Neural progenitor cell (in vitro differentiated cells): ENCODE data around the gene ZNF581. TPM values are rescaled to one million over a fixed set of nuclear protein-coding genes. Genes with fewer than 3 reads are reported as not detected.
A peak's percentile ranks its signal among the peaks of the same experiment; 100 is the strongest.

ENCODE experiments used
- DNase-seq: peaks from one replicate; pipeline ENCODE4 v3.0.0-alpha.2; 2016; ENCODE audit warnings: low spot score
- H2AFZ ChIP-seq: fragments of 200-600 bp; sonication (generic); replicated peaks from 2 replicates; pipeline ENCODE4 v1.6.1; 2016; ENCODE audit warnings: antibody characterized with exemption
- H3F3A ChIP-seq: fragments of 200-600 bp; sonication (generic); 2 replicates; pipeline ENCODE4 v1.6.1; 2016; ENCODE audit warnings: antibody characterized with exemption, low read depth
- H3K27ac ChIP-seq: fragments of 200-600 bp; sonication (generic); 2 replicates; pipeline ENCODE4 v1.5.1; 2016; ENCODE audit warnings: mild to moderate bottlenecking
- H3K27me3 ChIP-seq: fragments of 200-600 bp; sonication (generic); 2 replicates; pipeline ENCODE4 v1.6.1; 2016; ENCODE audit warnings: mild to moderate bottlenecking, moderate library complexity
- H3K36me3 ChIP-seq: fragments of 200-600 bp; sonication (generic); 2 replicates; pipeline ENCODE4 v1.5.1; 2016
- H3K4me1 ChIP-seq: fragments of 200-600 bp; sonication (generic); 2 replicates; pipeline ENCODE4 v1.6.1; 2016; ENCODE audit warnings: mixed run types
- H3K4me2 ChIP-seq: fragments of 200-600 bp; sonication (generic); 2 replicates; pipeline ENCODE4 v1.6.1; 2016
- H3K4me3 ChIP-seq: fragments of 200-600 bp; sonication (generic); 2 replicates; pipeline ENCODE4 v1.5.1; 2016
- H3K79me2 ChIP-seq: fragments of 200-600 bp; sonication (generic); 2 replicates; pipeline ENCODE4 v1.6.1; 2016; ENCODE audit warnings: low read depth
- H3K9ac ChIP-seq: fragments of 200-600 bp; sonication (generic); 2 replicates; pipeline ENCODE4 v1.6.1; 2016
- H3K9me3 ChIP-seq: fragments of 200-600 bp; sonication (generic); 2 replicates; pipeline ENCODE4 v1.5.1; 2016; ENCODE audit warnings: low read depth
- H4K20me1 ChIP-seq: fragments of 200-600 bp; sonication (generic); 2 replicates; pipeline ENCODE4 v1.6.1; 2016; ENCODE audit warnings: low read depth
- H3K27ac Mint-ChIP-seq: 3 replicates; pipeline ENCODE4 v1.8.0; 2021; ENCODE audit warnings: mixed read lengths
- H3K27me3 Mint-ChIP-seq: 2 replicates; pipeline ENCODE4 v1.8.0; 2022; ENCODE audit warnings: low read depth, mild to moderate bottlenecking, inconsistent platforms, moderate library complexity, mixed read lengths; ENCODE audit not compliant: insufficient read depth
- H3K36me3 Mint-ChIP-seq: 3 replicates; pipeline ENCODE4 v1.8.0; 2021; ENCODE audit warnings: mixed read lengths
- H3K4me1 Mint-ChIP-seq: 3 replicates; pipeline ENCODE4 v1.8.0; 2021; ENCODE audit warnings: mixed read lengths
- H3K4me3 Mint-ChIP-seq: 3 replicates; pipeline ENCODE4 v1.8.0; 2021; ENCODE audit warnings: mild to moderate bottlenecking, moderate library complexity, mixed read lengths
- H3K9me3 Mint-ChIP-seq: 3 replicates; pipeline ENCODE4 v1.8.0; 2020; ENCODE audit warnings: mixed read lengths
- CTCF ChIP-seq: fragments of 200-600 bp; sonication (generic); IDR thresholded peaks from 2 replicates; pipeline ENCODE4 v1.5.1; 2017; ENCODE audit warnings: antibody characterized with exemption, mild to moderate bottlenecking
- EZH2 ChIP-seq: fragments of 200-600 bp; sonication (generic); IDR thresholded peaks from 2 replicates; pipeline ENCODE4 v1.6.1; 2017; ENCODE audit warnings: antibody characterized with exemption, mild to moderate bottlenecking, moderate library complexity
- EZH2phosphoT487 ChIP-seq: fragments of 200-600 bp; sonication (generic); IDR thresholded peaks from 2 replicates; pipeline ENCODE4 v1.6.1; 2017; ENCODE audit warnings: antibody characterized with exemption
- total RNA-seq: library from RNA; depleted of rRNA; stranded (reverse); fragments of >200 nt; gene quantifications from 2 replicates; pipeline ENCODE4 v1.2.3, GENCODE V29; 2015; ENCODE audit warnings: low replicate concordance

Gene ZNF581
- total RNA-seq, 1 donor from 2014 or later, result 12.2 TPM

DNA sequence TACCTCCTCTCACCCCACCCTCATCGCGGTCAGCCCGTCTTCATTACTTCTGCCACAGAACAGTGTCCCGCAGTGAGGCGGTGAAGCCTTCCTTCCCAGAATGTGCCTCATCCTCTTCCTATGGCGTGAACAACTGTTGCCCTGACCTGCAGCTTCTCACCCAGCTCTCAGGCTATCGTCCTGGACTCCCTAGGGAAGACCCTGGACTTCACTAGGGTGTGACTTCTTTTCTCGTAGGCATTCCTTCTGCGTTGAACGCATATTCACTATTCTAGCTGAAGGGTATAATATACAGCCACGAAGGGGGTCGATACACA is 37.0 kb upstream of the ZNF581 start:
- TF ChIP-seq CTCF (no peak), EZH2 (no peak), EZH2phosphoT487 (no peak)
- no peak overlapping the region for H2AFZ ChIP-seq
- H3K79me2 ChIP-seq, result peaks cover 45% of the 10 kb centered on the region

DNA sequence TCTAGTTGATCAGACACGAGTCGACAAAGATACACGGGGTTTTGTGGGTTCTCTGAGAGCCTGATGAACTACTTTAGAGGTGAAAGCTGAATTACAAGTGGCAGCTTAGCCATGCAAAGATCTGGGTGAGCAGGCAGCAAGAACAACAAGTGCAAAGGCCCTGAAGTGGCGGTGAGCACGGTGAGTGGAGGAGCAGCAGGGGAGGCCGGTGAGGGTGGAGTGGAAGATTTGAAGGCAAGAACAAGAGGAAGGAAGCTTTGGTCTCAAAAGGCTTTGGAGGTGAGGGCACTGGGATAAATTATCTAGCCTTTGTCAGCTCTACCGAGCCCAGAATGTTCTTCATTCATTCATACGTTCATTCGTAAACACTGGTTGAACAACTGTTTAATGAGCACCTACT is 36.6 kb upstream of the ZNF581 start:
- peaks cover 45% of the 10 kb centered on the region for H3K79me2 ChIP-seq
- H3K36me3 Mint-ChIP-seq, result peaks cover 15% of the 10 kb centered on the region
- peaks cover 51% of the 10 kb centered on the region for H4K20me1 ChIP-seq
- no peak for DNase-seq
- H3K36me3 ChIP-seq, result no peaks in the 10 kb centered on the region
- peaks cover 35% of the 10 kb centered on the region for H3F3A ChIP-seq
- H3K9me3 ChIP-seq, result no peaks in the 10 kb centered on the region
- no peaks in the 10 kb centered on the region for H3K27me3 Mint-ChIP-seq
- H3K9ac ChIP-seq, result peak overlapping the region; percentile 15
- H3K27ac ChIP-seq, result no peak overlapping the region
- no peak overlapping the region for H2AFZ ChIP-seq
- H3K9me3 Mint-ChIP-seq, result peaks cover 5% of the 10 kb centered on the region
- peaks cover 7% of the 10 kb centered on the region for H3K4me1 ChIP-seq
- H3K4me3 ChIP-seq, result peak overlapping the region; percentile 85
- no peaks in the 10 kb centered on the region for H3K27me3 ChIP-seq
- H3K27ac Mint-ChIP-seq, result no peak overlapping the region
- peak overlapping the region; percentile 94 for H3K4me3 Mint-ChIP-seq
- TF ChIP-seq EZH2 (no peak), CTCF (no peak), EZH2phosphoT487 (no peak)
- H3K4me2 ChIP-seq, result peak overlapping the region; percentile 85
- H3K4me1 Mint-ChIP-seq, result peaks cover 38% of the 10 kb centered on the region

More for the DNA sequence above, 37.0 kb upstream of the ZNF581 start:
- peak overlapping the region; percentile 94 for H3K4me3 Mint-ChIP-seq
- Histone ChIP-seq H3K4me2 (peak overlapping the region; percentile 85), H3K36me3 (no peaks in the 10 kb centered on the region), H4K20me1 (peaks cover 47% of the 10 kb centered on the region), H3K9ac (peak overlapping the region; percentile 15), H3K4me3 (peak overlapping the region; percentile 85), H3K27ac (no peak overlapping the region), H3K4me1 (peaks cover 7% of the 10 kb centered on the region), H3F3A (peaks cover 39% of the 10 kb centered on the region), H3K27me3 (no peaks in the 10 kb centered on the region), H3K9me3 (no peaks in the 10 kb centered on the region)
- peak overlapping the region; percentile 88 for H3K27ac Mint-ChIP-seq
- peaks cover 41% of the 10 kb centered on the region for H3K4me1 Mint-ChIP-seq
- DNase-seq, result no peak
- H3K9me3 Mint-ChIP-seq, result peaks cover 8% of the 10 kb centered on the region
- peaks cover 2% of the 10 kb centered on the region for H3K27me3 Mint-ChIP-seq
- H3K36me3 Mint-ChIP-seq, result peaks cover 18% of the 10 kb centered on the region

- H3K4me1 Mint-ChIP-seq, result peaks cover 36% of the 10 kb centered on the region
- Histone ChIP-seq H3K79me2 (peaks cover 45% of the 10 kb centered on the region), H3K9ac (no peak overlapping the region), H3K4me2 (no peak overlapping the region), H2AFZ (no peak overlapping the region), H3K27me3 (no peaks in the 10 kb centered on the region), H4K20me1 (peaks cover 64% of the 10 kb centered on the region), H3F3A (peaks cover 23% of the 10 kb centered on the region), H3K4me1 (peaks cover 7% of the 10 kb centered on the region), H3K9me3 (no peaks in the 10 kb centered on the region), H3K36me3 (no peaks in the 10 kb centered on the region), H3K4me3 (no peak overlapping the region), H3K27ac (no peak overlapping the region)
- no peaks in the 10 kb centered on the region for H3K9me3 Mint-ChIP-seq
- H3K27ac Mint-ChIP-seq, result no peak overlapping the region
- peaks cover 2% of the 10 kb centered on the region for H3K27me3 Mint-ChIP-seq
- no peak for DNase-seq
- TF ChIP-seq EZH2, result no peak
- no peak overlapping the region for H3K4me3 Mint-ChIP-seq
- peaks cover 20% of the 10 kb centered on the region for H3K36me3 Mint-ChIP-seq
Observed at GRCh38 chr19:55609326-55609725, 34.1 kb upstream of the ZNF581 start.

GRCh38 chr19:55611300-55611982 is 32.0 kb upstream of the ZNF581 start:
- peaks cover 20% of the 10 kb centered on the region for H3K36me3 Mint-ChIP-seq
- no peaks in the 10 kb centered on the region for H3K9me3 Mint-ChIP-seq
- Histone ChIP-seq H3K9me3 (no peaks in the 10 kb centered on the region), H3K9ac (no peak overlapping the region), H3K27ac (no peak overlapping the region), H4K20me1 (peaks cover 63% of the 10 kb centered on the region), H3K27me3 (no peaks in the 10 kb centered on the region), H3K4me3 (no peak overlapping the region), H3K36me3 (no peaks in the 10 kb centered on the region), H3K79me2 (peaks cover 44% of the 10 kb centered on the region), H2AFZ (no peak overlapping the region), H3K4me2 (no peak overlapping the region), H3K4me1 (peaks cover 6% of the 10 kb centered on the region), H3F3A (peaks cover 3% of the 10 kb centered on the region)
- H3K27ac Mint-ChIP-seq, result peak overlapping the region; percentile 61
- TF ChIP-seq EZH2 (no peak), EZH2phosphoT487 (no peak), CTCF (no peak)
- H3K27me3 Mint-ChIP-seq, result peaks cover 2% of the 10 kb centered on the region
- peaks cover 24% of the 10 kb centered on the region for H3K4me1 Mint-ChIP-seq
- H3K4me3 Mint-ChIP-seq, result peak overlapping the region; percentile 27
- DNase-seq, result no peak
